H1 (cell line): ENCODE results near the gene FASN. TPM values are rescaled to one million over a fixed set of nuclear protein-coding genes. Genes with fewer than 3 reads are reported as not detected.

Experiments
- ATF2 ChIP-seq: IDR thresholded peaks from 2 replicates; pipeline ENCODE4 v1.6.1; 2012; ENCODE audit warnings: low read length, inconsistent platforms
- E2F6 ChIP-seq: IDR thresholded peaks from 2 replicates; pipeline ENCODE4 v1.6.1; 2012; ENCODE audit warnings: inconsistent platforms
- HDAC6 ChIP-seq: IDR thresholded peaks from one replicate; pipeline ENCODE4 v1.7.1; 2012; ENCODE audit warnings: low read depth, mild to moderate bottlenecking, inconsistent platforms, low read length, moderate library complexity
- KDM5A ChIP-seq: fragments of 200-600 bp; IDR thresholded peaks from 2 replicates; pipeline ENCODE4 v1.7.1; 2012; ENCODE audit warnings: mild to moderate bottlenecking, low read length, inconsistent platforms, mixed read lengths
- NRF1 ChIP-seq: IDR thresholded peaks from 2 replicates; pipeline ENCODE4 v1.6.1; 2011; ENCODE audit warnings: mild to moderate bottlenecking, low read depth, low read length, improper control_type of control experiment
- RFX5 ChIP-seq: IDR thresholded peaks from 2 replicates; pipeline ENCODE4 v1.6.1; 2011; ENCODE audit warnings: low read depth, low read length, improper control_type of control experiment, borderline replicate concordance
- ZNF274 ChIP-seq: IDR thresholded peaks from 2 replicates; pipeline ENCODE4 v1.7.0; 2012; ENCODE audit warnings: low read length, borderline replicate concordance; ENCODE audit errors: extremely low read depth
- polyA plus RNA-seq, 7 experiments: library from polyadenylated mRNA; depleted of rRNA in 3 of 7; stranded (reverse) in 5 of 7; unstranded in 2 of 7; fragments of >200 nt in 5 of 7; fragments of 200-250 nt in 2 of 7; gene quantifications; 1 replicate in 5 of 7; 2 replicates in 1 of 7; 4 replicates in 1 of 7; pipeline versions ENCODE4 v1.2.1 to v1.2.3, GENCODE V29; 2011 to 2013; ENCODE audit warnings: missing spikeins in 2 of 7, mixed read lengths in 2 of 7
- total RNA-seq: library from RNA; stranded (reverse); fragmentation: NEBNext Ultra II Directional; extraction: Animal tissue kit (Norgen Biotek cat#: 25700); gene quantifications from 2 replicates; pipeline ENCODE4 v1.2.1, GENCODE V29; 2021

FASN gene
- total and polyA plus RNA-seq, 2 of the 8 experiments (the other 6 are each of a cell fraction or from before 2014, with no cell fraction given): 143 to 561 TPM

- TF ChIP-seq ATF2: no peak
- TF ChIP-seq ZNF274: no peak
- no peak for TF ChIP-seq NRF1
- no peak for TF ChIP-seq RFX5
- no peak for TF ChIP-seq E2F6
- no peak for TF ChIP-seq HDAC6
- no peak for TF ChIP-seq KDM5A
Measured at GRCh38 chr17:82089723-82090548, 8.1 kb downstream of the FASN start (continued).
